ENCODE results near the gene VSTM2B. TPM values are rescaled to one million over a fixed set of nuclear protein-coding genes. Genes with fewer than 3 reads are reported as not detected.

Gene VSTM2B
- polyA plus RNA-seq, 1 of the 3 experiments (the other 2 are of a cell fraction): not detected

- DNase-seq: no peak
- TF ChIP-seq FOSL2 (IDR thresholded peaks at IDR 0.05; ENCODE audit: borderline replicate concordance, low read depth) (no peak), TAF1 (IDR thresholded peaks at IDR 0.05; ENCODE audit: borderline replicate concordance, low read depth, low read length) (no peak), SIN3A (IDR thresholded peaks at IDR 0.05; ENCODE audit: borderline replicate concordance, low read depth, low read length) (no peak), GATA2 (CRISPR knock-in tag; IDR thresholded peaks at IDR 0.05) (no peak), RAD21 (IDR thresholded peaks at IDR 0.05; ENCODE audit: low read length) (no peak), NRF1 (IDR thresholded peaks at IDR 0.05; ENCODE audit: low read depth, low read length) (no peak), EZH2phosphoT487 (IDR thresholded peaks at IDR 0.05; ENCODE audit: borderline replicate concordance, low read depth) (no peak), JUND (IDR thresholded peaks at IDR 0.05) (no peak), CHD2 (IDR thresholded peaks at IDR 0.05; ENCODE audit: low read length, partially characterized antibody) (no peak), POLR2AphosphoS5 (IDR thresholded peaks at IDR 0.05; ENCODE audit: low read depth, low read length) (no peak), NFIC (IDR thresholded peaks at IDR 0.05; ENCODE audit: borderline replicate concordance) (no peak), IRF3 (IDR thresholded peaks at IDR 0.05; ENCODE audit: low read depth, low read length) (no peak), RCOR1 (IDR thresholded peaks at IDR 0.05; ENCODE audit: low read length) (no peak), RFX5 (IDR thresholded peaks at IDR 0.05; ENCODE audit: low read length) (no peak)
- TF ChIP-seq, protein P1, sequence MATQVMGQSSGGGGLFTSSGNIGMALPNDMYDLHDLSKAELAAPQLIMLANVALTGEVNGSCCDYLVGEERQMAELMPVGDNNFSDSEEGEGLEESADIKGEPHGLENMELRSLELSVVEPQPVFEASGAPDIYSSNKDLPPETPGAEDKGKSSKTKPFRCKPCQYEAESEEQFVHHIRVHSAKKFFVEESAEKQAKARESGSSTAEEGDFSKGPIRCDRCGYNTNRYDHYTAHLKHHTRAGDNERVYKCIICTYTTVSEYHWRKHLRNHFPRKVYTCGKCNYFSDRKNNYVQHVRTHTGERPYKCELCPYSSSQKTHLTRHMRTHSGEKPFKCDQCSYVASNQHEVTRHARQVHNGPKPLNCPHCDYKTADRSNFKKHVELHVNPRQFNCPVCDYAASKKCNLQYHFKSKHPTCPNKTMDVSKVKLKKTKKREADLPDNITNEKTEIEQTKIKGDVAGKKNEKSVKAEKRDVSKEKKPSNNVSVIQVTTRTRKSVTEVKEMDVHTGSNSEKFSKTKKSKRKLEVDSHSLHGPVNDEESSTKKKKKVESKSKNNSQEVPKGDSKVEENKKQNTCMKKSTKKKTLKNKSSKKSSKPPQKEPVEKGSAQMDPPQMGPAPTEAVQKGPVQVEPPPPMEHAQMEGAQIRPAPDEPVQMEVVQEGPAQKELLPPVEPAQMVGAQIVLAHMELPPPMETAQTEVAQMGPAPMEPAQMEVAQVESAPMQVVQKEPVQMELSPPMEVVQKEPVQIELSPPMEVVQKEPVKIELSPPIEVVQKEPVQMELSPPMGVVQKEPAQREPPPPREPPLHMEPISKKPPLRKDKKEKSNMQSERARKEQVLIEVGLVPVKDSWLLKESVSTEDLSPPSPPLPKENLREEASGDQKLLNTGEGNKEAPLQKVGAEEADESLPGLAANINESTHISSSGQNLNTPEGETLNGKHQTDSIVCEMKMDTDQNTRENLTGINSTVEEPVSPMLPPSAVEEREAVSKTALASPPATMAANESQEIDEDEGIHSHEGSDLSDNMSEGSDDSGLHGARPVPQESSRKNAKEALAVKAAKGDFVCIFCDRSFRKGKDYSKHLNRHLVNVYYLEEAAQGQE (IDR thresholded peaks at IDR 0.05; ENCODE audit: low read depth, low read length): no peak
Measured at GRCh38 chr19:29521291-29522075, 4.3 kb upstream of the VSTM2B start.

More at GRCh38 chr19:29521291-29522075, 4.3 kb upstream of the VSTM2B start:
- H3K9me2 ChIP-seq: no peaks in the 10 kb centered on the region
- no peak overlapping the region for H3K4me2 ChIP-seq
- CTCF ChIA-PET: interaction anchor here (1.0 to 1.6 kb wide), 3 partner anchors 15 to 43 kb away, joined by 3 to 4 read pairs (median 4); no protein-coding TSS in a partner anchor
- H2AFZ ChIP-seq (ENCODE audit: low read depth): no peak overlapping the region
- H3K9me3 ChIP-seq: no peaks in the 10 kb centered on the region
- no peak overlapping the region for H3K9ac ChIP-seq
- no peaks in the 10 kb centered on the region for H3K79me2 ChIP-seq (ENCODE audit: insufficient read depth)
- 9% methylated on average over 9 of the region's 9 CpGs for WGBS (ENCODE audit: low lambda C conversion rate)
- no peaks in the 10 kb centered on the region for H3K36me3 ChIP-seq (replicated peaks in 1 of 2; ENCODE audit: control insufficient read depth in 1 of 2, insufficient read depth in 2 of 2, low read length in 1 of 2)
- no peaks in the 10 kb centered on the region for H4K20me1 ChIP-seq (ENCODE audit: insufficient read depth)
- no peaks in the 10 kb centered on the region for H3K4me1 ChIP-seq (ENCODE audit: control insufficient read depth in 1 of 2, insufficient read depth in 2 of 2, low read depth in 1 of 2, low read length in 1 of 2)
- H3K27me3 ChIP-seq (ENCODE audit: insufficient read depth): peaks cover 46% of the 10 kb centered on the region
- H3K4me3 ChIP-seq (ENCODE audit: low read depth in 2 of 2, low read length in 1 of 2): no peak overlapping the region
- H3F3A ChIP-seq (replicated peaks; ENCODE audit: insufficient read depth): no peaks in the 10 kb centered on the region
- POLR2A ChIA-PET: no interaction called here
- H3K27ac ChIP-seq (ENCODE audit: low read depth in 2 of 2, low read length in 1 of 2): no peak overlapping the region
